ENCODE results near the gene EPHB1. TPM values are rescaled to one million over a fixed set of nuclear protein-coding genes. Genes with fewer than 3 reads are reported as not detected.
A peak's percentile ranks its signal among the peaks of the same experiment; 100 is the strongest.

Gene EPHB1
- total RNA-seq, 3 donors from 2014 or later = 1.8 to 5.9 (median 3.4) TPM

DNA sequence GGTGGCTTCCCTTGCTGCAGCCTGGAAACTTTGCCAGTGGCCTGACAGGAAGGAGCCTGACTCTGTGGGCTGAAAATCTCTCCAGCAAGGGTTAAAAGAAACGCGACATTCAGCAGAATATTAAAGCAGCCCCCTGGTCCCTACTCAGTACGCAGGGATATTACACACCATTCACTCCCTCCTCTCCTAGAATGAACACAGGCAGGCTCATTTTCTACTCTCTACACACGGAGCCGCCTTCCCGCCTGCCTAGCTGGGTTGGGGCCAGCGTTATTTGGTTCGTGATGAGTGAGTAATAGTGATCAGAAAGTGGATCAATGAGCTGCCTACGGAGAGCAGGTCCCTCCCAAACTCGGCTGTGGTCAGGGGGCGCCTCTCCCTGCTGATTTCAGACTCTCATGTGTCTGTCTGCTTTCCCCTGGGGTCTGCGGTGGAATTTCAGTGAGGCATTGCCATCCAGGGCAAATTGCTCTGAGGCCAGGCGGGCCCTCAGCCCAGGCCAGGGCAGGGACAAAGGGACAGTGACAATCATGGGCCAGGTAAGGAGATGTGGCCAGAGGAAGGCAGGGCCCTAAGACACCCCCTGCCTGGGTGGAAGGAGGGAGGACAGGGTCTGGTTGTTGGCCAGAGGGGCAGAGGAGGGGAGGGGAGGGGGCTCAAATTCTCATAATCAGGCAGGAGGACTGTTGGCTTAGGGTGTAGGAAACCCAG lies 2.8 kb downstream of the EPHB1 start:
- TF ChIP-seq POLR2A (IDR thresholded peaks at IDR 0.05) (no peak), POLR2AphosphoS5 (IDR thresholded peaks at IDR 0.05) (no peak)
- TF ChIP-seq, protein P1, sequence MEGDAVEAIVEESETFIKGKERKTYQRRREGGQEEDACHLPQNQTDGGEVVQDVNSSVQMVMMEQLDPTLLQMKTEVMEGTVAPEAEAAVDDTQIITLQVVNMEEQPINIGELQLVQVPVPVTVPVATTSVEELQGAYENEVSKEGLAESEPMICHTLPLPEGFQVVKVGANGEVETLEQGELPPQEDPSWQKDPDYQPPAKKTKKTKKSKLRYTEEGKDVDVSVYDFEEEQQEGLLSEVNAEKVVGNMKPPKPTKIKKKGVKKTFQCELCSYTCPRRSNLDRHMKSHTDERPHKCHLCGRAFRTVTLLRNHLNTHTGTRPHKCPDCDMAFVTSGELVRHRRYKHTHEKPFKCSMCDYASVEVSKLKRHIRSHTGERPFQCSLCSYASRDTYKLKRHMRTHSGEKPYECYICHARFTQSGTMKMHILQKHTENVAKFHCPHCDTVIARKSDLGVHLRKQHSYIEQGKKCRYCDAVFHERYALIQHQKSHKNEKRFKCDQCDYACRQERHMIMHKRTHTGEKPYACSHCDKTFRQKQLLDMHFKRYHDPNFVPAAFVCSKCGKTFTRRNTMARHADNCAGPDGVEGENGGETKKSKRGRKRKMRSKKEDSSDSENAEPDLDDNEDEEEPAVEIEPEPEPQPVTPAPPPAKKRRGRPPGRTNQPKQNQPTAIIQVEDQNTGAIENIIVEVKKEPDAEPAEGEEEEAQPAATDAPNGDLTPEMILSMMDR (IDR thresholded peaks at IDR 0.05) = no peak
- intact Hi-C loops (cut with DNase I; ENCODE audit: low total_unique reads) = no loop called here

DNA sequence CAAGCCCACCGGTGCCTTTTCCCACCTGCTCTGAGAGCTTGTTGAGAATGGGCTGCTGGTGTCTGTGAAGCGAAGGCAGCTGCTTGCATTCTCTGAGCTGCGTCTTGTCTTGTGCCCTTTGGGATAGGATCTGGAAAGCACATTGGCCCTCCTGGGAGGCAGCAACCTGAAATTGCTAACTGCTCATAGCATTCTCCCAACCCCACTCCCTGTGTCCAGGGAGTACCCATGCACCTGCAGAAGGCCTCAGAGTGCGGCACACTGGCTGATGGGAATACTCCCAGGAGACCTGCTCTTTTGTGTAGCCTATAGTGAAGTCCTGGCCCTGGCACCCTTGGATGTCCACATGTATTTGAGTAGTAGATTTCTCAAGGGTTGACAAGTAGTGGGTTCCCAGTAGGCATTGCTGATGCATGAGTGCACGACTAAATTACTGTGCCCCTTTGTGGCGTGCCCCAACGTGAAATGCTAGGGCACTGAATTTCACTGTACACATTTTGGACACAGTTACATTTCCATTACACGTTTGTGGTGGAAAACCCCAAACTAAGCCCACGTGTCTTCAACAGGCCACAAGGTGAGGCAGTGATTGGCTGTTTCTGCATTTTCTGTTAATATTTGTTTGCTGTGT lies 3.7 kb downstream of the EPHB1 start:
- peaks cover 0 to 31% of the 10 kb centered on the region in 2 donors for H3K27me3 ChIP-seq

More for the DNA sequence above, 2.8 kb downstream of the EPHB1 start:
- Histone ChIP-seq H3K4me3 (peak overlapping the region in 2 of 3 donors; percentile 62 to 73), H3K27ac (peak overlapping the region; percentile 54 to 81), H3K9me3 (no peaks in the 10 kb centered on the region), H3K4me1 (peaks cover 0 to 5% of the 10 kb centered on the region in 2 donors), H3K27me3 (peaks cover 0 to 31% of the 10 kb centered on the region in 2 donors), H3K36me3 (no peaks in the 10 kb centered on the region)
- no peak for DNase-seq (ENCODE audit: low spot score in 2 of 2)

DNA sequence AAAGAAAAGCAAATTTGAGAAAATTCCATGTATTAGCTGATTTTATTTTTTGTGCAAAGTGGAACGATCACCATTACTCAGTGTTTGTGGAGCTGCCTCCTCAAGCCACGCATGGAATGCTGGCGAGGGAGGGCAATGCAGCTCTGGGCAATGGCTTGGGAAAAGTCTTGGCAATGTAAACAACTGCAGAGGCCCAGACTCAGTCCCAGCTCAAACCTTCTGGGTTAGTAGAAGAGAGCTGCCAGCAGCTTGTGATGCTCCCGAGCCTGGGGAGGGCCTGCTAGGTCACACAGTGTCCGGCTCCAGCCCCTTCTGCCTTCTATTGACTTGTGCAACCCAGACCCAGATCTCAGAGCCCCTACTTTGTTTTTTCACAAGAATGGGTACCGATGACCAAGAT lies 4.3 kb downstream of the EPHB1 start:
- Histone ChIP-seq H3K27me3 (peaks cover 0 to 31% of the 10 kb centered on the region in 2 donors), H3K36me3 (no peaks in the 10 kb centered on the region), H3K4me3 (no peak overlapping the region), H3K27ac (peak overlapping the region in 1 of 2 donors; percentile 81), H3K4me1 (peaks cover 0 to 5% of the 10 kb centered on the region in 2 donors), H3K9me3 (no peaks in the 10 kb centered on the region)
- DNase-seq (ENCODE audit: low spot score in 2 of 2) = peak in 1 of 2 donors; percentile 38
- TF ChIP-seq, protein P1 (IDR thresholded peaks at IDR 0.05) = no peak
- TF ChIP-seq POLR2A (IDR thresholded peaks at IDR 0.05) (no peak), POLR2AphosphoS5 (IDR thresholded peaks at IDR 0.05) (no peak)
- intact Hi-C loops (cut with DNase I; ENCODE audit: low total_unique reads) = no loop called here

More for the DNA sequence above, 3.7 kb downstream of the EPHB1 start:
- intact Hi-C loops (cut with DNase I; ENCODE audit: low total_unique reads) = no loop called here
- peaks cover 0 to 5% of the 10 kb centered on the region in 2 donors for H3K4me1 ChIP-seq
- H3K9me3 ChIP-seq = no peaks in the 10 kb centered on the region
- DNase-seq (ENCODE audit: low spot score in 2 of 2) = no peak
- H3K36me3 ChIP-seq = no peaks in the 10 kb centered on the region
- TF ChIP-seq, protein P1 (IDR thresholded peaks at IDR 0.05) = no peak
- no peak for TF ChIP-seq POLR2AphosphoS5 (IDR thresholded peaks at IDR 0.05)
- peak overlapping the region; percentile 54 to 81 for H3K27ac ChIP-seq
- peak overlapping the region in 1 of 3 donors; percentile 5 for H3K4me3 ChIP-seq

DNA sequence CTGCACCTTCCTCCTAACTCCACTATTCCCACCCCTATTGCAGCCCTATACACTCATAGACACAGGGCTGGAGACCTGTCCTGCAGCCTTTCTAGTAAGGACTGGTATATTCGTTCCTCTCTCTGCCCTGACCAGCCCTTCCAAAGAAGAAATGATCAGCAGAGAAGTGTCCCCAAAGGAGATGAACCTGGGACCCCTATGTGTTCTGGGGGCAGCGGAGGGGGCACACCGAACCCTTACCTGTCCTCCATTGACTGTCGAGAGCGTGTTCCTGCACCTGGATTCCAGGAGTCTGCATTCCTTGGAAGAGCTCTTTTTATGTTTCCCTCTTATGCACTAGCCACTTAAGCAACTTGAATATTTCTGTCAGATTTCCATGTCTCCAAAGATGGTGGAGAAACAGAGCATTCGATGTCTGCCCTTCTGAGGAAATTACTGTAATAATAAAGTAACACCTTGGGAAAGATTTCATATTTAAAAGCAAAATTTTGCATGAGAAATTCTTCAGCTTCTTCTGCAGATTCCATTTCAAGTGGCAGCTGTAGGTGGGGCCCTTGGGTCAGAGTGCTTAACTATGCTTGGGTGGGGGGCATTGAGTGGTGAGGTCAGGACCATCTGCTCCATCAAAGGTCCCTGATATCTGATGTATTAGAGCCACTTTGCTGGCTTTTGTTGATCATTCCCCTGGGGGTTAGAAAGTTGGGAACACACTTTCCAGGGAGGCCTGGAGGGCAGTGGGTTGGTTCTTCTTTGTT lies 6.3 kb downstream of the EPHB1 start:
- Histone ChIP-seq H3K27ac (no peak overlapping the region), H3K9me3 (no peaks in the 10 kb centered on the region), H3K4me1 (no peaks in the 10 kb centered on the region), H3K36me3 (no peaks in the 10 kb centered on the region), H3K4me3 (no peak overlapping the region), H3K27me3 (peaks cover 0 to 23% of the 10 kb centered on the region in 2 donors)
- TF ChIP-seq POLR2AphosphoS5 (IDR thresholded peaks at IDR 0.05) = no peak
- TF ChIP-seq POLR2A (IDR thresholded peaks at IDR 0.05) = no peak
- TF ChIP-seq, protein P1 (IDR thresholded peaks at IDR 0.05) = no peak
- DNase-seq (ENCODE audit: low spot score in 2 of 2) = no peak
- intact Hi-C loops (cut with DNase I; ENCODE audit: low total_unique reads) = no loop called here
